GM21515 (cell line): ENCODE results near the gene CALR3.
A peak's percentile ranks its signal among the peaks of the same experiment; 100 is the strongest.
"Not testable (repeated sequence)": the region's sequence is repeated elsewhere in the genome, so short reads cannot be mapped to it uniquely, and the experiment has no call there.

ENCODE experiments used
- ATAC-seq: cut with Tn5 transposase; IDR thresholded peaks from one replicate; pipeline ENCODE4 v1.9.1; 2021; ENCODE audit not compliant: unreplicated experiment

Gene CALR3

DNA sequence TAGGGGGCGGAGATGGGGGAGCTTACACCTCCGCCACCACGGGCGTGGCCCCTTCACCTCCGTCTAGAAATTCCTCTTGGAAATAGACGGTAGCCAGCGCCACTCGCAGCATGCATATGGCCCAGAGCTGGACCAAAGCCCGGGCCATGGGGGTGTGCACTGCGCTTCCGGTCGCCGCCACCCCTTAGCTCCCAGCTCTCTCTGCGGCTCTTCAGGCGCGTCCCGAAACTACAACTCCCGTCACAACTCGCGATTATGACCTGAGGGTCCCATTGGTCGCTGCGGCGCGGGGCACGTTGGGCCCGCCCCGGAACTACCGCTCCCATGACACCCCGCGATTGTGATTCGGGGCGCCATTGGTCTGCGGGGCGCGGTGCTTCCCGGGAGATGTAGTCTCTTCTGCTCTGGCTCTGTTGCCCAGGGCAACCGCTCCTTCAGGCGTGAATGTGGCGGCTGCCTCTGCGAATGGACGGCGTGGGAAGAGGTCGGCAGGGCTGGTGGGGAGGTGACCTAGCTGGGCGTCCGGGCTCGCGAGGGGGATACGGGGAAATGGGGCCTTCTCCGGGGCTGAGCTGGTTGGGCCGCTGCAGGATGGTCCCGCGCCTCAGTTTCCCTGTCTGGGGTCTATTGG, at the start of gene CALR3, which contains the start of gene C19orf44:
TSS of gene CALR3 (minus strand) at position 186 of the 631 bp plus-strand sequence. CDS start at position 148, 38 bp downstream.
TSS of gene C19orf44 (plus strand) at position 413 of the 631 bp plus-strand sequence. CDS start 4,399 bp downstream, outside the sequence.
- peak; percentile 92 for ATAC-seq

- no peak for ATAC-seq
Measured at GRCh38 chr19:16544473-16545231, 48.7 kb upstream of the CALR3 start.

DNA sequence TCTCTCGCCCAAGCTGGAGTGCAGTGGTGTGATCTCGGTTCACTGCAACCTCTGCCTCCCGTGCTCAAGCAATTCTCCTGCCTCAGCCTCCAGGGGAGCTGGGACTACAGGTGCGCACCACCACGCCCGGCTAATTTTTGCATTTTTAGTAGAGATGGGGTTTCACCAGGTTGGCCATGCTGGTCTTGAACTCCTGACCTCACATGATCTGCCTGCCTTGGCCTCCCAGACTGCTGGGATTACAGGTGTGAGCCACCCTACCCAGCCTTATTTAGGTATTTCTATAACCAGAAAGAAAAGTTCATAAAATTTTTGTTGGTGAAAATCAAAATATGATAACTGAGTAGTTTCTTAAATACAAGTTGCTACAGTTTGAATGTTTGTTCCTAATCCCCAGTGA, 47.8 kb upstream of the CALR3 start:
- not testable (repeated sequence) for ATAC-seq

- no peak for ATAC-seq
Measured at GRCh38 chr19:16542910-16543472, 47.0 kb upstream of the CALR3 start.

GRCh38 chr19:16542045-16542909, 46.3 kb upstream of the CALR3 start, which contains the start of gene CHERP:
Gene CHERP (minus strand): TSS chr19:16542437. CDS start chr19:16542378, 59 bp downstream.
- peak; percentile 75 for ATAC-seq

DNA sequence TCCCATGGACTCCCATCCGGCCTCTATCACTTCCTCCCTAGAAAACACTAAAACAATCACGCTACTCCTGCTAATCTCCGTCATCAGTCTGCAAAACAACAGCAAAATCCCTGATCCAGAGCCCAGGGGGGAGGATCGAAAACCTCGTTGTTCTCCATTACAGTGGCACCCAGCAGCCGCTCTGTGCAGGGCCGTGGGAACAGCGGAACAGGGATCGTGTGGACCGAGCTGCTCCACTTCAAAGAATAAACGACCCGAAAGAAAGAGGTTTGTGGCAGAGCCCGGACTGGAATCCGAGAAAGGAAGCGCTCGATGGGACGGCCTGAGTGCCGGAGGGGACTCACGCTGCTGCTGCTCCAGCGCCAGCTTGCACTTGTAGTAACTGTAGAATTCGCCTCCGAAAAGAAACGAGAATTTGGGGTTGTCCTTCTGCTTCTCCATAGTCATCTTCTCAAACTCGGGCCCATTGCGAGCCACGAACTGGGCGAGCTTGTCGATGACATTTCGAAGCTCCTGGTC, 45.6 kb upstream of the CALR3 start:
- peak; percentile 9 for ATAC-seq

- ATAC-seq, result no peak
Measured at GRCh38 chr19:16540948-16541347, 45.0 kb upstream of the CALR3 start.

DNA sequence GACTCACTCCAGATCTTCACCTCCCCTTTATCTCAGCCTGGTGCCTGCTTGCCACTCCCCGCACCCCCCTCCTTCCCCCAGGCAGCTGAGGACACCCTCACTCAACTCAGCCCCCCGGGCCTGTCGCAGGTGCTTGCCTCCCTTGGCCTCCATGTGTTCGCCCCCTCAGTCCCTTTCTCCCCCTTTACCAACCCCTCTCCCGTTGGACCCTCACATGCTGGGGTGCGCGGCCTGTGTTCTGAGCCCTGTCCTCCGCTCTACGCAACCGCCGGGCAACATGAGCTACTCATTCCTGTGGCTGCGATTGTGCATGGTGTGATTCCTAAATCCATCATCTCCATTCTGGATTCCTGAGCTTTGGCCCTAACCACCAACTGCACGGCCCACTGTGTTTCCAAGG, 41.1 kb upstream of the CALR3 start:
- no peak for ATAC-seq

DNA sequence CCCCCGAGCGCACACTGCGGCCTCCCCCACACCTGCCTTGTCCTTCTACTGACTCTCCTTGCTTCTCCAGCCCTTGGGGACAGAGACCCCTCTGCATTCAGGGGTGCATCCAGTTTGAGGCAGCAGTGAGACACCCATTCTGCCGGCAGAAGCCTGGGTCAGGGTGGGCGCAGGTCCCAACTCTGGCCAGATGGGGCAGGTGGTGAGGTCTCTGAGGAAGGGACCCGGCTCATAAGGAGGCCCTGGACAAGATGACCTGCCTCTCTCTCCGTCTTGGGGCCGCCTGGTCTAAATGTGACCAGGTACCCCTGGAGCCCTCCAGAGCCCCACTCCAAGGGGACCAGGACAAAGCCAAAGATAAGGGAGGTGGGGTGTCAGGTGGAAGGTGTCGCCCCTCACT, 40.2 kb upstream of the CALR3 start:
- no peak for ATAC-seq

DNA sequence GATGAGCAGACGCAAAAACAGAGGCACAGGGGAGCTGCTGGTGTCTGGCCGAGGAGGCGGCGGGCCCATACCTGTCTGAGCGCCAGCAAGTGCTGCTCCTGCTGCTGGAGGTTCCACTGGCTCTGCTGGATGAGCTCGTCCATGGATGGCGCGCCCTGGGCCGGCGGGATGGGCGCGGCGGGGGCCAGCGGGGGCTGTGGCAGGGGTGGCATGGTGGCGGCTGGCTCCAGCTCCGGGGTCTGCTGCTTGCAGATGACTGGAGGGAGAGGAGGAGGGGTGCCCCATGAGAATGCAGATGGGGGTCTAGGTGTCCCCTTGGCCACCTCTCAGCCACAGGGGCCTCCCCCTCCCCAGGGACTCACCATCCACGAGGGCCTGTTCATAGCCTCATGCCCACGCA, 39.4 kb upstream of the CALR3 start:
- no peak for ATAC-seq

DNA sequence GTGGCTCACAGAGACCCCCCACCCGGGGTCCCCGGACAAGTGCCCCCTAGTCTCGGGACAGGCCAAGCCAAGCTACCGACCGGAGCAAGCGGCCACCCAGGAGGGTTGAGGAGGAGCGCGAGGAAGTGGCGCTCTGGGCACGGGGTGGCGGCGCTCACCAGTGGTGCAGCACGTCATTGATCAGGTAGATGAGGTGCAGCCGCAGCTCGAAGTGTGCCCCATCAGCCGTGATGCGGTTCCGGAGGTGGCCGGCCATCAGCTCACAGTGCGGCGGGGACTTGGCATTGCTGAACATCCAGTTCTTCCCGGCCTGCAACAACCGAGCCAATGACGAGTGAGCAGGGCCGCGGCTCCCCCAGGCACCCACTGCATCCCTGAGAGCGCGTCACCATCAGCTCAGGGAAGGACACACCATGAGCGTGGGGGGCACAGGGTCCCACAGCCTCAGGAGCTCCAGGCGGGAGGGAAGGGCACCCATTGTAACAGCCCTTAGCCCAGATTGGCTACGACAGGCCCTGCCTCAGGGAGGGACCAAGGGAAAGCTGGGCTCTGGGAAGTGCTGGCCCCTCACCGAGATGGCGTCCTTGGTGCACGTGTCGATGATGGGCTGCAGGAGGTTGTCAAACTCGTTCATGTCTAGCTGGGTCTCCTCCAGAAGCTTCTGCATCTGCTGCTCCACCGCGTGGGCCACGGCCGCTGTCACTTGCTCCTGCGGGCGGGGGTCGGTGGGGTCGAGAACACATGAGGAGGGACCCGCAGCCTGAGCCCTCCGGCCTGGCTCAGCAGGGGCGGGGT, 36.7 kb upstream of the CALR3 start:
- no peak for ATAC-seq

- ATAC-seq, result no peak
Measured at GRCh38 chr19:16531380-16531669, 35.4 kb upstream of the CALR3 start.

DNA sequence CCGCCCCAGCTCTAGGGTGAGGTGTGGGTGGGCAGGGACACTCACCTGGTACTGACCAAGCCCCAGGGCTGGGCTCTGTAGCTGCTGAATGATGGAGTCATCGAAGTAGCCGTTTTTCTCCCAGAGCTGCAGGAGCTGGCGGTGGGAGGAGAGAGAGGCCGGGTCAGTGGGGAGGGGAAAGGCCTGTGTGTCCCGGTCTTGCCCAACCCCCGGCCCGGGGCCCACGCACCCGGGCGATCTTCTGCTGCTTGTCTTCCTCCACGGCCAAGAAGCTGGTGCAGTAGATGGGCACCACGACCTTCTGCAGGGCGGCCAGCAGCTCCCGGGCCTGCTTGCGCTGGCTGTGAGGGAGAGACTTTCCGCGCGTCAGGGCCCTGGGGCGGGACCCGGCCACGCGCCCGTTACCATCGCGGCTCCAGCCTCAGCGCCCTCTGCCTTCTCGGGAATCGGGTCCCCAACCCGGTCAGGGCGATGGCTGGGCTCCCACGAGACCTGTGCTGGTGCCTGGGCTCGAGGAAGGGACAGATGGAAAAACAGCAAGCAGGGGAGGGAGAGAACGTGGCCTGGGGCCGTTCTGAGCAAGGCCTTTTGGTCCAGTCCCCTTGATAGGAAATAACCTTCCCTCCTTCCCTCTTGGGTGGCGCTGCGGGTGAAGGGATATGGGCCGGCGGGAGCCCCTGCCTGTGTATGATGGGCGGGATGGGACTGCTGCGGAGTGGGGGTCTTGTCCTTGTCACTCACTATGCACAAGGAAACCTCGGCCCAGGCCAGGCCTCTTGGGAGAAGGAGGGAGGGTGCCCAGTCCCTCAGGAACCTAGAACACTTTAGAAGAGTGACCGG, 34.8 kb upstream of the CALR3 start:
- ATAC-seq, result no peak

DNA sequence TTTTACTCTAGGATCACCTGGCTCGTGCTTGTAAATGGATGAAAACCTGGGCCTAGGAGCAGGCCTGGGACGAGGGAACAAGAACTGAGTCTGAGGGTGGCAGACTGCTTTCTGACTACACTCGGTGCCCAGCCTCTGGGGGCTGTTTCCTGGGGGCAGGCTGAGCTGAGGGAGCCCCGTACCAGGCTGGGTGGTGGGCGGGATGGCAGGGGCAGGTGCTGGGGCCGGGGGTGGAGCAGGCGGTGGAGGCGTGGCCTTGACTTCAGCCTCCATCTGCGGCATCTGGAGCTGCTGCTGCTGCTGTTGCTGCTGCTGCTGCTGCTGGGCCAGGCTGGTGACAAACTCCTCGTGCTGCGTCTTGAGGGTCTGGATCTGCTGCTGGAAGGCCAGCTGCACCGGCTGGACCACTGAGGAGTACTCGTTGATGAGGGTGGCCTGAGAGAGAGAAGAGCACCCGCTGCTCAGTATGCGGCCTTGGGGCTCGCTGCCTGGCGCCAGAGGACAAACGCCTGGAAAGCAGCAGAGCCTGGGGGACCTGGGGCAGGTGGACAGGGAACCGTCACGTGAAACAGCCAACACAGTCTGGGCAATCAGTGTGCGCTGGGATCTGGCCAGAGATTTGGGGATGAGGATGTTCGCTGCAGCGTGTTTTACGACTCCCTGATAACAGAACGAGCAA, 33.6 kb upstream of the CALR3 start:
- ATAC-seq, result no peak

DNA sequence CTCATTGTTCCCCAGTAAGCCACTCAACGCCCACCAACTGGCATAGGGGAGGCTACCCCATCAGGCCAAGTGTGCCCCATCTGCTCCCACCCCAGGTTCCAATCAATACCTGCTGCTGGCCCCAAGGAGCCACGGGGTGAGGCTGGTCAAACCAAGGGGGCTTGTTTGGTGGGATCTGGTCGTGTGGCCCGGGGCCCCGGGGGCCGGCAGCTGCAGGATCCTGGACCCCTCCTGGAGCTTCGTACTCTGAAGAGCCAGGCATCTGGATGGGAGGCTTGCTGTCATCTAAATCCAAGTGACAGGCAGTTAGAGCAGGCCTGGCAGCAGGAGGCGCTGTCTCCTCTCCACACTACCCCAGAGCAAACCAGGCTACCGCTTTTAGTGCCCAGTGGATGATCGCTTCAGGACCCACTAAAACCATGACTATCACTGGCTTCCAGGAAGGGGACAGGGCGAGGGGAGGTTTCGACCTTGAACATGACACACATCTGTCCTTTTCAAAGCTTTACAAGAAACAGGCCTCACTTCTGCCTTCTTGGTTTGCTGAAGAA, 32.1 kb upstream of the CALR3 start:
- ATAC-seq, result no peak

DNA sequence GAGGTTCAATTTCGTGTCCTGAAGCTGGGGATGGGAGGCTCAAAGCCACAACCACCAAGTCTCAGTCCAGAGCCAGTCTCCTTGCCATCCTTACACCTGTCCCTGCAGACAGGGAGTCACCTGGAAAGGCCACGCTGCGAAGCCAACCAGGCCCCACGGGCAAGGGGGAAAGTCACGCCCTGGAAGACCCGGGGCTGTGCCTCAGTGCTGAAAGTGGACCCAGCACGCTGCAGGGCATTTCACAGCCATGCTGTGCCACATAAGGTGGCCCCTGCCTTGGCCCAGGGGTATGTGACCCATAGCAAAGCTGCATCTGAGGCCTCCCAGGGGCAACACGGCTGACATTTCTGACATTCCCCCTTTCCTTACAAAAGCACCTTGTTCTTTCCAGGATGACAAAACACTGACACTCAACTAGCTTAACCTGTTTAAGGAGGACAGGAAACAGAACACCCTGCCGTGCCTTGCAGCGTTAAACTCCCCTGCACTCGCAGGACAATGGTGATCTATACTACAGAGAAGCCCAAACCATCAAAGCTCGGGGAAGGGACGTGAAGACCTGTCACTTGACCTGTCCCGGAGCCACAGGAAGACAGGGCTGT, 31.5 kb upstream of the CALR3 start:
- ATAC-seq, result no peak

GRCh38 chr19:16525751-16526481, 29.9 kb upstream of the CALR3 start:
- no peak for ATAC-seq
